K562 (cell line): Measurements from ENCODE around the gene VIM.

Experiments used
- EP300 ChIP-seq: IDR thresholded peaks from 2 replicates; pipeline ENCODE4 v1.6.1; 2012; ENCODE audit warnings: low read length, improper control_type of control experiment
- FOXM1 ChIP-seq, 2 experiments: fragments of 450-650 bp in 1 of 2; sonication (generic) in 1 of 2; formaldehyde crosslinking in 1 of 2; IDR thresholded peaks; 2 replicates each; pipeline versions ENCODE4 v1.6.1 to v1.9.0; 2017 to 2022; ENCODE audit warnings: low read depth in 2 of 2, mild to moderate bottlenecking in 2 of 2, missing genetic modification reagents in 1 of 2, moderate library complexity in 1 of 2
- JUN ChIP-seq, 2 experiments: sonication (generic) in 1 of 2; formaldehyde crosslinking in 1 of 2; IDR thresholded peaks; 2 replicates each; pipeline versions ENCODE4 v1.6.1 to v1.8.0; 2012 to 2022; ENCODE audit warnings: borderline replicate concordance in 2 of 2, mild to moderate bottlenecking in 2 of 2, improper control_type of control experiment in 1 of 2, low read depth in 1 of 2, low read length in 1 of 2, missing genetic modification reagents in 1 of 2
- JUNB ChIP-seq: fragments of 450-650 bp; formaldehyde crosslinking; conservative IDR thresholded peaks from 2 replicates; pipeline ENCODE4 v1.4.0; 2020; ENCODE audit warnings: mild to moderate bottlenecking
- MEIS2 ChIP-seq: fragments of 450-650 bp; IDR thresholded peaks from 2 replicates; pipeline ENCODE4 v1.6.1; 2014; ENCODE audit warnings: mild to moderate bottlenecking; ENCODE audit not compliant: partially characterized antibody
- NR2C2 ChIP-seq, 2 experiments: fragments of 200-800 bp in 1 of 2; sonication (Bioruptor generic) in 1 of 2; sonication (generic) in 1 of 2; formaldehyde crosslinking in 1 of 2; IDR thresholded peaks; 2 replicates each; pipeline versions ENCODE4 v1.6.1 to v1.8.0; 2016 to 2022; ENCODE audit warnings: mild to moderate bottlenecking in 1 of 2, missing compliant biosample characterization in 1 of 2, missing genetic modification characterization in 1 of 2, missing genetic modification reagents in 1 of 2
- TF ChIP-seq, protein P1 (sequence below): sonication (generic); formaldehyde crosslinking; IDR thresholded peaks from 2 replicates; pipeline ENCODE4 v1.5.0; 2020; ENCODE audit warnings: missing genetic modification reagents
- TF ChIP-seq, protein P2 (sequence below): fragments of 250-450 bp; sonication (Bioruptor Pico); IDR thresholded peaks from 2 replicates; pipeline ENCODE4 v1.5.0; 2020; ENCODE audit warnings: mild to moderate bottlenecking, borderline replicate concordance

GRCh38 chr10:17183110-17183509 is 44.9 kb upstream of the VIM start:
- TF ChIP-seq JUN (IDR thresholded peaks at IDR 0.05; ENCODE audit: borderline replicate concordance, low read depth, low read length) (no peak), JUN (CRISPR knock-in tag; IDR thresholded peaks at IDR 0.05; ENCODE audit: borderline replicate concordance) (no peak), FOXM1 (IDR thresholded peaks at IDR 0.05; ENCODE audit: low read depth) (no peak), FOXM1 (CRISPR knock-in tag; IDR thresholded peaks at IDR 0.05; ENCODE audit: low read depth) (no peak), JUNB (no peak), NR2C2 (CRISPR knock-in tag; IDR thresholded peaks at IDR 0.05) (no peak), NR2C2 (tag; IDR thresholded peaks at IDR 0.05) (no peak), EP300 (no peak), MEIS2 (no peak)
- TF ChIP-seq, protein P1, sequence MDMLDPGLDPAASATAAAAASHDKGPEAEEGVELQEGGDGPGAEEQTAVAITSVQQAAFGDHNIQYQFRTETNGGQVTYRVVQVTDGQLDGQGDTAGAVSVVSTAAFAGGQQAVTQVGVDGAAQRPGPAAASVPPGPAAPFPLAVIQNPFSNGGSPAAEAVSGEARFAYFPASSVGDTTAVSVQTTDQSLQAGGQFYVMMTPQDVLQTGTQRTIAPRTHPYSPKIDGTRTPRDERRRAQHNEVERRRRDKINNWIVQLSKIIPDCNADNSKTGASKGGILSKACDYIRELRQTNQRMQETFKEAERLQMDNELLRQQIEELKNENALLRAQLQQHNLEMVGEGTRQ (CRISPR knock-in tag) = no peak
- TF ChIP-seq, protein P2, sequence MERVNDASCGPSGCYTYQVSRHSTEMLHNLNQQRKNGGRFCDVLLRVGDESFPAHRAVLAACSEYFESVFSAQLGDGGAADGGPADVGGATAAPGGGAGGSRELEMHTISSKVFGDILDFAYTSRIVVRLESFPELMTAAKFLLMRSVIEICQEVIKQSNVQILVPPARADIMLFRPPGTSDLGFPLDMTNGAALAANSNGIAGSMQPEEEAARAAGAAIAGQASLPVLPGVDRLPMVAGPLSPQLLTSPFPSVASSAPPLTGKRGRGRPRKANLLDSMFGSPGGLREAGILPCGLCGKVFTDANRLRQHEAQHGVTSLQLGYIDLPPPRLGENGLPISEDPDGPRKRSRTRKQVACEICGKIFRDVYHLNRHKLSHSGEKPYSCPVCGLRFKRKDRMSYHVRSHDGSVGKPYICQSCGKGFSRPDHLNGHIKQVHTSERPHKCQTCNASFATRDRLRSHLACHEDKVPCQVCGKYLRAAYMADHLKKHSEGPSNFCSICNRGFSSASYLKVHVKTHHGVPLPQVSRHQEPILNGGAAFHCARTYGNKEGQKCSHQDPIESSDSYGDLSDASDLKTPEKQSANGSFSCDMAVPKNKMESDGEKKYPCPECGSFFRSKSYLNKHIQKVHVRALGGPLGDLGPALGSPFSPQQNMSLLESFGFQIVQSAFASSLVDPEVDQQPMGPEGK (CRISPR knock-in tag) = no peak
